GM21447 (cell line): Measurements from ENCODE around the gene KSR1.
A peak's percentile ranks its signal among the peaks of the same experiment; 100 is the strongest.

Experiments used
- ATAC-seq: cut with Tn5 transposase; IDR thresholded peaks from one replicate; pipeline ENCODE4 v1.9.1; 2021; ENCODE audit not compliant: unreplicated experiment

KSR1 gene

DNA sequence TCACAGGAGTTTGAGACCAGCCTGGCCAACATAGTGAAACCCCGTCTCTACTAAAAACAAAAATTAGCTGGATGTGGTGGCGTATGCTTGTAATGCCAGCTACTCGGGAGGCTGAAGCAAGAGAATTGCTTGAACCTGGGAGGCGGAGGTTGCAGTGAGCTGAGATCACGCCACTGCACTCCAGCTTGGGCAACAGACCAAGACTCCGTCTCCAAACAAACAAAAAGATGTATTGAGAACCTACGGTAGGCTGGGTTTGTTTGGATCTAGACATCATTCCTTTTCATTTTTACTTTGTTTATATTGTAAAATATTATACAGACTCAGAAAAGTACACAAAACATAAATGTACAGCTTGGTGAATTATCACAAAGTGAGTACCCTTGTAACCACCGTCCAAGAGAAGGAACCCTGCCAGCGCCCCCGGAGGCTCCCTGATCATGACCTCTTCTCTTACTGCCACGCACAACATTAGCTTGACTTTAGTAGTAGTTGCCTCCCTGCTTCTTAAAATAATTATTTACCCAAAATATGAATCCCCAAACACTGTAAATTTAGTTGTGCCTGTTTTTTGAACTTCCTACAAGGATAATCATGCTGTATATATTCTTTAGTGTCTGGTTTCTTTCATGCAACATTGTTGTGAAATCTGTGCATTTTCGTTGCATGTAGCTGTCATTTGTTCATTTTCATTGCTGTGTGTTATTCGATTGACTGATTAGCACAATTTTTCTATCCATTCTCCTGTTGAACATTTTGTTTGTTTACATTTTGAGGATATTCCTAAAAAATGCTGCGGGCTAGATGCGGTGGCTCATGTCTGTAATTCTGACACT, 56.5 kb downstream of the KSR1 start:
- ATAC-seq = no peak

- no peak for ATAC-seq
Observed at GRCh38 chr17:27513849-27514248, 57.6 kb downstream of the KSR1 start.

DNA sequence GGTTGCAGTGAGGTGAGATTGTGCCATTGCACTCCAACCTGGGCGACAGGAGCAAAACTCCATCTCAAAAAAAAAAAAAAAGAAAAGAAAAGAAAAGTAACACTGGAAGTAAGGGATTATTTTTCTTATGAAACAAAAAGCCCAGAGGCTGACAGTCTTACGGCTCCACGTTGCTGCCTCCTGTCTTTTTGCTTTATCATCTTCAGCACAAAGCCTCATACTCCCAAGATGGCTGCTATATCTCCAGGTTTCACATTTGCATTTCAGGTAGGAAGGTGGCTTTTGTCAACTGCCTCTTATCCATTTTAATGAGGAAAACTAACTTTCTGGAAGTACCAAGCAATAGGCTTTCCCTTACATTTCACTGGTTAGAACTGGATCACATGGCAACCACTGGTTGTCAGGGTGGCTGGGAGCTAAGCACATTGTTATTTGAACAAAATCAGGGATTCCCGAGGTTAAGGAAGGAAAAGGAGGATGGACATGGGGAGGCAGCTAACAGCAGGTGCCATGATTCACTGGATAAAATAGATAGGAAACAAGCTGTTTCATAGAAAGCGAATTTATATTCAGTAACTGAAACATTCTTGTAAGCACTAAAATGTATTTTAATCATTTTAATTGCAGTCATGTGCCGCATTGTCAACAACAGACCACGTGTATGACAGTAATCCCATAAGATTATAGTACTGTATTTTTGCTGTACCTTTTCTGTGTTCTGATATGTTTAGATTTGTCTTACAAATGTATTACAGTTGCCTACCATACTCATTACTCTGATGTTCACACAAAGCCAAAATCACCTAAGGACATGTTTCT, 58.6 kb downstream of the KSR1 start:
- no peak for ATAC-seq

- ATAC-seq = no peak
Observed at GRCh38 chr17:27518048-27518447, 61.8 kb downstream of the KSR1 start.

- no peak for ATAC-seq
Observed at GRCh38 chr17:27518545-27519521, 62.6 kb downstream of the KSR1 start.

GRCh38 chr17:27519550-27519949, 63.3 kb downstream of the KSR1 start:
- no peak for ATAC-seq

DNA sequence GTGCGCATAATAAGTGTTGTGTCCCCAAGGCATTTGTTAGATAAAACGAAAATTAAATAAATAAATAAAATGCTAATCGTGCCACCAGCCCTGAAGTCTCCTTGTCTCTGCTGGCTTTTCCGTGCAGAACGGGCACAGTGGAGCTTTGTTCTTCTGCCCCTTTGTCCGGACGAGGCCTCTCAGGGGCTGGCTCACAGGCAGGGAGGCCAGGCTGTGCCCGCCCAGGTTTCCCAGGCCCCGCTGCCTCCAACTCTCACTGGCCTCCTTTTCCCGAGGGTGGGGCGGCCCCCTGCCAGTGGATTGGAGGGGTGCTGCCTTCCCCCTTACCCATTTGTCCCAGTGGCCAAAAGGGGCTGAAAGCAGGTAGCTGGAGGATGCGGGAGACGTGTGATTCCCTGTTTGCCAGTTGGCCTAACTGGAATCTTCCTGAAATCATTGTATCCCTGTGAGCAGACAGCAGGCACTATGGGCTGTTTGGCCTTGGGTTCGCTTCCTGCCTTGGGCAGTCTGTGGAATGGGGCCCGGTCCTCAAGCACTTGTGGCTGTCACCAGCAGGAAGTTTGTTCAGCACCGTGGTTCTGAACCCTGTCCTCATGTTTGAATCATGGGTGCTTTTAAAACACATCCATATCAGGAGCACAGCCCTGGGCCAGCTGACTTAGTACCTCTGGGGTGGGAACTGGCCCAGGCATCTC, 64.4 kb downstream of the KSR1 start:
- no peak for ATAC-seq

GRCh38 chr17:27521281-27522027, 65.2 kb downstream of the KSR1 start:
- no peak for ATAC-seq

- ATAC-seq = no peak
Observed at GRCh38 chr17:27522028-27522635, 65.9 kb downstream of the KSR1 start.

- ATAC-seq = no peak
Observed at GRCh38 chr17:27523712-27524111, 67.5 kb downstream of the KSR1 start.

DNA sequence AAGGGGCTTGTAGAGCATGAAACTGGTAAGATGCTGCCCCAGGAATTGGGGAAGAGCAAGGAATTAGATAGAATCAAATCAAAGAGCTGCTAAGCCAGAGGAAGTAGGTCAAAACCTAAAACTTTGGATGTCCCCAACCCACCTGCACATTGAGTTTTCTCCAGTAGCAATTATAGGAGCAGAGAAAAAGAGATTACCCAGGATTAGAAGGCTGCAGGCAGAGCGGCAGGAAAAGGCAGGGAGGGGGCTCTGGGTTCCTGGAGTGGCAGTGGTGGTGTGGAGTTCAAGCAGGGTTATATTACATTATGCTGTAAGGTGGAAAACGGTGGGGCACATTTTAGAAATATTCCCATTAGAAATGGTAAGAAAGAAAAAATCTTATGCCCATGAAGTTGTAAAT, 68.3 kb downstream of the KSR1 start:
- ATAC-seq = no peak

DNA sequence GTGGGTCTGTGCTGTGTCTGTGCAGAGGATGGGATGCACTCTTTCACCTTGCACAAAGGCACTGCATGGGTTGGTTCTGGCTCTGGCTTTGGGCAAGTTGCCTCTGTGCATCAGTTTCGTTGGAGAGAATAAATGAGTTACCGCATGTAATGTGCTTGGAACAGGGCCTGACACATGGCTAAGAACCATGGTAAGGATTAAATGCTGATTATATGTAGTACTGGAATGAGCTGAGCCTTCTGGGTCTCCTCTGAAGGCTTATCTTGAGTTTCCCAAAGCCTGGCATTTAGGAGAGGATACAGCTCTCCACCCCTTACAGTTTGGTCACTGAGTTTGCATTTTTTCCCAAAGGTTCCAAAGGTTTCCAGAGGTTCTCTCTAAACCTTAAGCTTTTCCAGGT, 69.1 kb downstream of the KSR1 start:
- ATAC-seq = no peak

GRCh38 chr17:27525836-27526603, 69.8 kb downstream of the KSR1 start:
- no peak for ATAC-seq

DNA sequence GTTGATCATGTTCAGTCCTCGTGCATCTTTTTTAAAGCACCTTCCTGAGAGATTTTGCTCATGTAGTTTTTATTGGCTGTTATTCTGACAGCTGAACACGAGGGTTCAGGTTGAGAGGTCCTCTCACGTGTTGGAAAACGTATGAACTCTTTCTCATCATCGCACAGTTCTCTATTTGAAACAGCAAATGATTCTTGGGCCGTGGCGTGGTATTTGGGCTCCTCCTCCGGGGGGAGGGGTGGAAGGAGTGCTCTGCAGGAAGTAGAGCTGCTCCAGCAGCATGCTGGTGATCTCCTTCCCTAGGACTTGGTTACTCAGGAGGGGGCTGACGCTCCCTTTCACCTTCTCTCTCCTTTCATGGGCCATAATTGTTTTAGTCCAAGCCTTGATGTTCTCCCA, 70.4 kb downstream of the KSR1 start:
- peak; percentile 57 for ATAC-seq

- ATAC-seq = no peak
Observed at GRCh38 chr17:27529230-27529796, 73.1 kb downstream of the KSR1 start.

GRCh38 chr17:27530764-27531391, 74.6 kb downstream of the KSR1 start:
- ATAC-seq = peak; percentile 62

DNA sequence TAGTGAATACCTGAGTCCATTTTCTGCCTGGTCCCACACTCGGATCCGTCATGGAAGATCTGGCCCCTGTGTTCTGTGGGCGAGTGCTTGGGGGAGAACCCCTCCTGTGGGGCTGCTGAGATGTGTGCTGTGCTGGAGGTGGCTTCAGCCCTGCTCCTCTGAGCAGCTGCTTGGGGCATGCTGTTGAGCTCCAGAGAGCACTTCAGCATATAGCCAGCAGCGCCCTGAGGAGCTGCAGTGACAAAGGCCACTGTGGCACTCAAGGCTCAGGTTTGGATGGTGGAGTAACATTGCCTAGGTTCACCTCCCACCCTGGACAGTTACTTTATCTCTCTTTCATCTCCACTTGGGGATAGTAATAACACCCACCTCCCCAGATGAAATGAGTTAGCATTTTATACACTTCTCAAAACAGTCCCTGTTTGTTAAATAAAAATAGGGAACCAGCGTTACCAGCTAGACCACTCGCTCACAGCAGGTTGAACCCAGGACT, 75.3 kb downstream of the KSR1 start:
- ATAC-seq = peak; percentile 18
